HepG2 (cell line): ENCODE results near the gene SAMD4B. TPM values are rescaled to one million over a fixed set of nuclear protein-coding genes. Genes with fewer than 3 reads are reported as not detected.
A peak's percentile ranks its signal among the peaks of the same experiment; 100 is the strongest.

Source experiments
- ESRRA ChIP-seq: sonication (generic); formaldehyde crosslinking; IDR thresholded peaks from 2 replicates; pipeline ENCODE4 v1.5.1; 2020; ENCODE audit warnings: mild to moderate bottlenecking, low read depth, missing genetic modification reagents
- FOXM1 ChIP-seq: sonication (generic); formaldehyde crosslinking; IDR thresholded peaks from 2 replicates; pipeline ENCODE4 v1.5.0; 2020; ENCODE audit warnings: missing genetic modification reagents
- FOXP4 ChIP-seq: sonication (generic); formaldehyde crosslinking; IDR thresholded peaks from 2 replicates; pipeline ENCODE4 v1.4.0; 2020; ENCODE audit warnings: missing genetic modification reagents
- GABPB1 ChIP-seq: IDR thresholded peaks from 2 replicates; pipeline ENCODE4 v1.6.1; 2016; ENCODE audit warnings: mild to moderate bottlenecking, missing genetic modification reagents, moderate library complexity, missing compliant biosample characterization
- GFI1 ChIP-seq: sonication (generic); formaldehyde crosslinking; IDR thresholded peaks from 2 replicates; pipeline ENCODE4 v1.5.0; 2020; ENCODE audit warnings: missing genetic modification reagents, mild to moderate bottlenecking, borderline replicate concordance
- MAX ChIP-seq: IDR thresholded peaks from 2 replicates; pipeline ENCODE4 v1.6.1; 2012; ENCODE audit warnings: inconsistent platforms
- NCOA1 ChIP-seq: sonication (generic); formaldehyde crosslinking; IDR thresholded peaks from 2 replicates; pipeline ENCODE4 v1.9.0; 2021; ENCODE audit warnings: missing genetic modification reagents
- POLR2A ChIP-seq, 2 experiments: IDR thresholded peaks; 2 replicates each; pipeline ENCODE4 v1.6.1; 2011; ENCODE audit warnings: low read depth in 2 of 2, low read length in 2 of 2, mild to moderate bottlenecking in 1 of 2, moderate library complexity in 1 of 2; ENCODE audit not compliant: insufficient read depth in 1 of 2
- RBFOX2 ChIP-seq: fragments of 200-400 bp; formaldehyde crosslinking; IDR thresholded peaks from 2 replicates; pipeline ENCODE4 v1.6.1; 2017; ENCODE audit warnings: low read depth, mild to moderate bottlenecking, low read length
- SUZ12 ChIP-seq: fragments of 150-350 bp; IDR thresholded peaks from 2 replicates; pipeline ENCODE4 v1.6.1; 2014; ENCODE audit warnings: low read depth, low read length
- TEAD3 ChIP-seq: optimal IDR thresholded peaks from 2 replicates; pipeline ENCODE3; 2016; ENCODE audit warnings: borderline replicate concordance
- TEF ChIP-seq: sonication (generic); formaldehyde crosslinking; IDR thresholded peaks from 2 replicates; pipeline ENCODE4 v1.5.0; 2020; ENCODE audit warnings: missing genetic modification reagents
- U2AF1 ChIP-seq: fragments of 200-400 bp; formaldehyde crosslinking; optimal IDR thresholded peaks from 2 replicates; pipeline ENCODE3; 2017; ENCODE audit warnings: mild to moderate bottlenecking, low read depth, low read length
- YEATS2 ChIP-seq: sonication (generic); formaldehyde crosslinking; IDR thresholded peaks from 2 replicates; pipeline ENCODE4 v1.4.0; 2020; ENCODE audit warnings: missing genetic modification reagents, borderline replicate concordance
- ZBTB26 ChIP-seq: IDR thresholded peaks from 2 replicates; pipeline ENCODE4 v1.6.1; 2016; ENCODE audit warnings: missing compliant biosample characterization, missing genetic modification reagents, borderline replicate concordance
- ZBTB42 ChIP-seq: sonication (generic); formaldehyde crosslinking; IDR thresholded peaks from 2 replicates; pipeline ENCODE4 v1.5.0; 2020; ENCODE audit warnings: mild to moderate bottlenecking, missing genetic modification reagents
- ZNF101 ChIP-seq: sonication (generic); formaldehyde crosslinking; IDR thresholded peaks from 2 replicates; pipeline ENCODE4 v1.4.0; 2020; ENCODE audit warnings: mild to moderate bottlenecking, low read depth, missing genetic modification reagents, borderline replicate concordance
- ZNF256 ChIP-seq: sonication (generic); formaldehyde crosslinking; conservative IDR thresholded peaks from 2 replicates; pipeline ENCODE4 v1.4.0; 2020; ENCODE audit warnings: missing genetic modification reagents
- ZNF468 ChIP-seq: sonication (generic); formaldehyde crosslinking; IDR thresholded peaks from 2 replicates; pipeline ENCODE4 v1.8.0; 2022; ENCODE audit warnings: mild to moderate bottlenecking, moderate library complexity, missing genetic modification reagents
- ZNF484 ChIP-seq: sonication (generic); formaldehyde crosslinking; IDR thresholded peaks from 2 replicates; pipeline ENCODE4 v1.5.1; 2020; ENCODE audit warnings: mild to moderate bottlenecking, low read depth, missing genetic modification reagents, borderline replicate concordance
- ZNF562 ChIP-seq: sonication (generic); formaldehyde crosslinking; IDR thresholded peaks from 2 replicates; pipeline ENCODE4 v1.8.0; 2022; ENCODE audit warnings: missing genetic modification reagents, borderline replicate concordance
- ZNF773 ChIP-seq: sonication (generic); formaldehyde crosslinking; IDR thresholded peaks from 2 replicates; pipeline ENCODE4 v1.4.0; 2020; ENCODE audit warnings: missing genetic modification reagents, borderline replicate concordance
- ZNF850 ChIP-seq: sonication (generic); formaldehyde crosslinking; conservative IDR thresholded peaks from 2 replicates; pipeline ENCODE4 v1.9.0; 2021; ENCODE audit warnings: mild to moderate bottlenecking, missing genetic modification reagents
- ZNF891 ChIP-seq: sonication (generic); formaldehyde crosslinking; IDR thresholded peaks from 2 replicates; pipeline ENCODE4 v1.5.0; 2020; ENCODE audit warnings: mild to moderate bottlenecking, missing genetic modification reagents
- polyA plus RNA-seq, 8 experiments: library from polyadenylated mRNA; depleted of rRNA in 3 of 8; stranded (reverse) in 7 of 8; unstranded in 1 of 8; fragments of >200 nt; fragmentation: Illumina TruSeq in 4 of 8; extraction: Trizol in 4 of 8; gene quantifications; 2 replicates each; pipeline versions ENCODE4 v1.2.1 to v1.2.3, GENCODE V29; 2011 to 2016; ENCODE audit warnings: low read depth in 4 of 8, missing spikeins in 1 of 8, mixed read lengths in 1 of 8; ENCODE audit not compliant: insufficient read depth in 1 of 8
- total RNA-seq, 5 experiments: library from RNA; depleted of rRNA; stranded (reverse); fragments of >200 nt; fragmentation: Illumina TruSeq; extraction: Trizol; gene quantifications; 2 replicates each; pipeline ENCODE4 v1.2.3, GENCODE V29; 2016; ENCODE audit warnings: low read depth in 1 of 5
- TF ChIP-seq, protein P1 (sequence below): sonication (generic); formaldehyde crosslinking; IDR thresholded peaks from 2 replicates; pipeline ENCODE4 v1.4.0; 2020; ENCODE audit warnings: missing genetic modification reagents

The SAMD4B gene
- total and polyA plus RNA-seq, 2 of the 13 experiments (the other 11 are each of a cell fraction or from before 2014, with no cell fraction given), result 26.0 to 31.8 TPM

DNA sequence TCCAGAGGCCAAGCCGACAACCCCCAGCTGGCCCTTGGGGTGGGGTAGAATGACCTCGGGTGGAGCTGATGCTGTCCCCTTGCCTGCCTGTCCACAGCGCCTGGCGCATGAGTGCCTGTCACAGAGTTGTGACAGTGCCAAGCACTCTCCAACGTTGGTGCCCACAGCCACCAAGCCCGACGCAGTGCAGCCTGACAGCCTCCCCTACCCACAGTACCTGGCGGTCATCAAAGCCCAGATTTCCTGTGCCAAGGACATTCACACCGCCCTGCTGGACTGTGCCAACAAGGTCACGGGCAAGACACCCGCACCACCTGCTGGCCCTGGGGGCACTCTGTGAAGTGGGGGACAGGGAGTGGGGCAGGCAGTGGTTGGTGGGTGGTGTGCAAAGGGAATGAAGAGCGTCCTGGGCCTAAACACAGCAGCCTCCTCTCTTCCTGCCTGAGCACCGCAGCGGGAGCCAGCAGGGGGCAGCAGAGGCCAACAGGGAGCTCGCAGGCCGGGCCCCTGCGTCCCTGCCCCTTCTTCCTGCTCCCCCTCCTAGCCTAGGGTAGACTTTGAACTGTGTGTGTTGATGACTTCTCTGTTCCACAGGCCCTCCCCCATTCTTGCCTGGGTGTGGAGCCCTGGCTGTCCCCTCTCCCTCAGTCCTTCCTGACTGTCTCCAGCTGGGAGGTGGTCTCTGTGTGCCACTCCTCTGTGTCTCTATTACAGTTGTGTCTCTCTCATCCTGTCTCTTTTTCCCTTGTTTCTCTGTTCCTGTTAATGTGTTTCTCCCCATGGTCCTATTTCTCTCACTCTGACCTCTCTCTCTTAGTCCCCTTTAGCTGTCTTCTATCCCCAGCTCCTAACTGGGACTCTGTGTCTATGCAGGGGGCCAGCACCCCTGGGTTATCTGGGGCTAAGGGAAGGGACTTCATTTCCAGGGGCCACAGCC, 55.4 kb downstream of the SAMD4B start (continued):
- TF ChIP-seq FOXP4 (CRISPR knock-in tag) (peak; percentile 89), ZNF484 (CRISPR knock-in tag) (no peak), ZNF891 (CRISPR knock-in tag) (no peak), ZBTB42 (CRISPR knock-in tag) (no peak), RBFOX2 (peak; percentile 73; the same call in 1 of the 2 replicates), GFI1 (peak; percentile 81; the same call in 1 of the 2 replicates), TEF (CRISPR knock-in tag) (no peak), ZNF562 (CRISPR knock-in tag) (no peak), ZNF468 (CRISPR knock-in tag) (no peak), ZBTB26 (CRISPR knock-in tag) (peak; percentile 72), SUZ12 (no peak), FOXM1 (CRISPR knock-in tag) (no peak), U2AF1 (no peak), YEATS2 (CRISPR knock-in tag) (peak; percentile 67; the same call in 1 of the 2 replicates), NCOA1 (CRISPR knock-in tag) (no peak), ZNF850 (no peak), ESRRA (peak; percentile 73; the same call in 1 of the 2 replicates), MAX (peak; percentile 68), GABPB1 (CRISPR knock-in tag) (peak; percentile 81), ZNF101 (no peak), TEAD3 (CRISPR knock-in tag) (peak; percentile 81), ZNF256 (CRISPR knock-in tag) (no peak), POLR2A (IDR thresholded peaks at IDR 0.05; ENCODE audit: insufficient read depth in 1 of 2, low read depth in 2 of 2, low read length in 2 of 2) (peak; percentile 89 to 95), ZNF773 (CRISPR knock-in tag) (no peak)
- TF ChIP-seq, protein P1, sequence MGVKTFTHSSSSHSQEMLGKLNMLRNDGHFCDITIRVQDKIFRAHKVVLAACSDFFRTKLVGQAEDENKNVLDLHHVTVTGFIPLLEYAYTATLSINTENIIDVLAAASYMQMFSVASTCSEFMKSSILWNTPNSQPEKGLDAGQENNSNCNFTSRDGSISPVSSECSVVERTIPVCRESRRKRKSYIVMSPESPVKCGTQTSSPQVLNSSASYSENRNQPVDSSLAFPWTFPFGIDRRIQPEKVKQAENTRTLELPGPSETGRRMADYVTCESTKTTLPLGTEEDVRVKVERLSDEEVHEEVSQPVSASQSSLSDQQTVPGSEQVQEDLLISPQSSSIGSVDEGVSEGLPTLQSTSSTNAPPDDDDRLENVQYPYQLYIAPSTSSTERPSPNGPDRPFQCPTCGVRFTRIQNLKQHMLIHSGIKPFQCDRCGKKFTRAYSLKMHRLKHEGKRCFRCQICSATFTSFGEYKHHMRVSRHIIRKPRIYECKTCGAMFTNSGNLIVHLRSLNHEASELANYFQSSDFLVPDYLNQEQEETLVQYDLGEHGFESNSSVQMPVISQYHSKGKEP (CRISPR knock-in tag), result peak; percentile 74; the same call in 1 of the 2 replicates
